Inflammatory macrophage (primary cell): ENCODE measurements around the gene GVQW3.

Experiments used
- DNase-seq, 2 donors: peaks; one replicate each; pipeline ENCODE4 v3.0.0-alpha.2; 2020 to 2022

GVQW3 gene

DNA sequence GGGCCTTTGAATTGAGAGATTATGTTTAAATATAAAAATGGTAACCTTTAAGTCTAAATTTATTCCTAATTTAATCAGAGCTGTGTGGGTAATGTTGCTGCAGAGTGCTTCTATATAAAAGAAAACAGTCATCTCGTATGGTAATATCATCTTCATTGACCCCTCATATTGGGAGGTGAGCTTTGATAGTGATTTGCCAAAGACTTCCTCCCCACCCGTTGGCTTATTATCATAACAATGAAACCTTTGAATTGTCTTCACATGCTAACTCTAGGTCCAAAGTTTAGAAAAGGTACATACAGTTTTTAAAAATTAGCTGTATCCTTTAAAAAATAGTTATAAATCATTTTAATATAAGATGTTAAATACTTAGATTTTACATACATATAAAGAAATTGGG is 67.4 kb downstream of the GVQW3 start:
- no peak for DNase-seq

DNA sequence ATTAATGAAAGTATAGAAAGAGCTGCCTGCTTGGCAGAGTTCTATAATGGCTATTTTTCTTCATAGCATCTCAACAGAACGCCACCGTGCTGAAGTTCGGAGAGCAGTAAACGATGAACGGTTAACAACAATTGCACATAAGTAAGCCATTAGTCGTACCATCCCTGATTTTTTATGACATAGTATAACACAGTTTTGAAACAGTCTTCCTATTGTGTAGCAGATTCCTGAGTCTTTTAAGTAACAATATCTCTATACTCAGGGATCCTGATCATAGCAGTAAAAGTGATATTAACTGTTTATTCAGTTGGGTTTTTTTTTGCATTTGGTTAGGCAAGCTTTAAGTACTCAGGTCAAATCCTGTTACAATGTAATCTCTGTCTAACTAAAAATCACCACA is 72.1 kb downstream of the GVQW3 start:
- DNase-seq: no peak

DNA sequence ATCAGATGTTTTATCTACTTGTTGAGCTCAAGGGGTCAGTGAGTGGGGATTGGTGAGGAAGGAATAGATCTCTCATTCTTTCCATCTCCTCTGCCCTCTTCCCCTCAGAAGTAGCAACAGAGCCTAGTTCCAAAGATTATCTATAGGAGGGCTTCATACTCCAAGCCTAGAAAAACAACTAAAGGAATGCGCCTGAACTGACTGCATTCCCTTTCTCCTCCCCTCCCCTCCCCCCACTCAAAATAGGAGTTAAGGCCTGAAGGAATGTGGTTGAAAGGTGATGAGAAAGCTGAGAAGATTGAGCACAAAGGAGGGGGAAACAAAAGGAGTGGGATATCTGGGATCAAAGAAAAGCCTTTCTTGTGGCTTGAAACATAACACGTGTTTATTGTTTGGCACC is 74.2 kb downstream of the GVQW3 start:
- no peak for DNase-seq

DNA sequence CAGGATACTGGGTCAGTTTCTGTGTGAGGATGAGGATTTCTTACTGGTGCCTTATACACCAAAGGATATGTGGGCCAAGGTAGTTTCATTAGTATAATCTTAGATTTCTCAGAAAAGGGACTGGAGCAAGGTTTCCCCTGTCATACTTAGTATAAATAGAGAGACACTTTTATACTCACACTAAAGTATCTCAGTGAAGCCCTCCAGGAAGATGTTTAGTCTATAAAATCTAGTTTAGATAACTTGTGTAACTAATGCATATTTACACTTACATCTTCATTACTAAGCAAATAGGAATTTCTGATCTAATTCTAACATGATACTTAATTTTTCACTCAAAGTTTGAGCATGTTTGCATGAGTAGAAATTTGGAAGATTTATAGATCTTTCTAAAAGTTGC is 74.8 kb downstream of the GVQW3 start:
- DNase-seq: no peak

DNA sequence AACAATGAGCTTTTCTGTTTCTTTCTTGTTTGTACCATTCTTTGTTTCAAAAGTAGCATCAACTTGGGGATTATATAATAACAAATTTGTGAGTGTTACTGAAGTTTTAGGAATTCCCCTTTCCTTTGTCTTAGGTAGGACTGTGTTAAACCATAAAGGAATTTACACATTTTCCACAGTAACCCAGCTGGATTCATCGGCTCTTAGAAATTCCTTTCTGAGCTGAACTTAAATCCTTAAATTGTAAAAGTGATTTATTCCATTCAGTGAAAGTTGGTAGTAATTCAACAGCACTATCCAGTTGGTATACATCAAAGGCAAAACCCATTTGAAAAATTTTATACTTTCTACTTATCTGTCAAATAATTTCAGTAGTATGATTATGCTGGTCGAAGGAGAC is 75.4 kb downstream of the GVQW3 start:
- no peak for DNase-seq
